HCT116 (cell line): ENCODE results near the gene SUSD2. TPM values are rescaled to one million over a fixed set of nuclear protein-coding genes. Genes with fewer than 3 reads are reported as not detected.

Experiments used
- ATAC-seq: fragments of 200-7000 bp; cut with Tn5 transposase; 2 replicates; pipeline ENCODE4 v1.9.1; 2020; ENCODE audit warnings: mild to moderate bottlenecking, moderate library complexity
- BruUV-seq: library from RNA; stranded (reverse); fragments of 400-500 nt; replicated peaks from 2 replicates; lab custom pipeline; 2021; lab: Mats Ljungman, UMichigan
- CTCF ChIA-PET: fragments of 300-600 bp; sonication (Branson Sonifier 250); formaldehyde crosslinking; loops from one replicate; lab custom pipeline; 2021; ENCODE audit warnings: antibody characterized with exemption; lab: Charles Lee
- POLR2A ChIA-PET: fragments of 300-600, 350-600 bp; sonication (Branson Sonifier 250); formaldehyde crosslinking; loops from one replicate; lab custom pipeline; 2021; ENCODE audit warnings: antibody characterized with exemption; lab: Charles Lee
- RAD21 ChIA-PET, 2 experiments: fragments of 300-600 bp; sonication (Branson Sonifier 250); formaldehyde crosslinking; loops; one replicate each; lab custom pipeline; 2023; ENCODE audit warnings: low total read pairs in 2 of 2; ENCODE audit not compliant: uncharacterized antibody in 2 of 2, unreplicated experiment in 2 of 2, low non-redundant PET in 1 of 2; lab: Charles Lee
- DNase-seq: peaks from one replicate; pipeline ENCODE4 v3.0.0-alpha.2; 2010; ENCODE audit warnings: low read depth, low spot score
- H2AFZ ChIP-seq: fragments of 200-600 bp; shearing (Covaris generic), sonication (generic); 2 replicates; pipeline ENCODE4 v1.6.1; 2017; ENCODE audit warnings: low read depth, mixed run types, mixed read lengths, antibody characterized with exemption, low read length; ENCODE audit not compliant: poor library complexity, severe bottlenecking
- H3K27ac ChIP-seq: 2 replicates; pipeline ENCODE4 v1.5.1; 2012; ENCODE audit warnings: low read depth, low read length
- H3K27me3 ChIP-seq: fragments of 200-600 bp; sonication (generic); 2 replicates; pipeline ENCODE4 v1.6.1; 2016; ENCODE audit warnings: mixed run types, low read length, mixed read lengths; ENCODE audit not compliant: insufficient read depth
- H3K36me3 ChIP-seq, 2 experiments: fragments of 200-500 bp in 1 of 2; fragments of 200-600 bp in 1 of 2; sonication (Bioruptor generic) in 1 of 2; sonication (generic) in 1 of 2; 2 replicates each; pipeline versions ENCODE4 v1.5.1 to v1.6.1; 2014 to 2016; ENCODE audit warnings: low read length in 2 of 2, inconsistent platforms in 1 of 2, mixed read lengths in 1 of 2, mixed run types in 1 of 2; ENCODE audit not compliant: insufficient read depth in 2 of 2, control insufficient read depth in 1 of 2
- H3K4me1 ChIP-seq, 2 experiments: fragments of 200-600 bp in 1 of 2; sonication (generic) in 1 of 2; 2 replicates each; pipeline versions ENCODE4 v1.5.1 to v1.6.1; 2012 to 2017; ENCODE audit warnings: low read length in 2 of 2, inconsistent platforms in 1 of 2, mild to moderate bottlenecking in 1 of 2, mixed read lengths in 1 of 2, mixed run types in 1 of 2, moderate library complexity in 1 of 2; ENCODE audit not compliant: insufficient read depth in 2 of 2, control insufficient read depth in 1 of 2
- H3K4me2 ChIP-seq: fragments of 200-600 bp; sonication (generic); 2 replicates; pipeline ENCODE4 v1.6.1; 2017; ENCODE audit warnings: mixed run types, low read length, mixed read lengths
- H3K4me3 ChIP-seq, 2 experiments: fragments of 200-600 bp in 1 of 2; sonication (generic) in 1 of 2; replicated peaks in 1 of 2; 2 replicates each; pipeline ENCODE4 v1.5.1; 2011 to 2016; ENCODE audit warnings: low read length in 2 of 2, control low read depth in 1 of 2, low read depth in 1 of 2, mild to moderate bottlenecking in 1 of 2, mixed read lengths in 1 of 2, mixed run types in 1 of 2
- H3K79me2 ChIP-seq: fragments of 200-600 bp; sonication (generic); 2 replicates; pipeline ENCODE4 v1.6.1; 2017; ENCODE audit warnings: mild to moderate bottlenecking, mixed run types, low read length, moderate library complexity, mixed read lengths; ENCODE audit not compliant: insufficient read depth
- H3K9ac ChIP-seq: fragments of 200-600 bp; sonication (generic); 2 replicates; pipeline ENCODE4 v1.6.1; 2016; ENCODE audit warnings: low read length, mixed read lengths
- H3K9me2 ChIP-seq: fragments of 200-600 bp; sonication (generic), shearing (Covaris generic); 2 replicates; pipeline ENCODE4 v1.6.1; 2017; ENCODE audit warnings: mixed run types, mild to moderate bottlenecking, moderate library complexity; ENCODE audit not compliant: insufficient read depth
- H3K9me3 ChIP-seq, 2 experiments: fragments of 200-500 bp in 1 of 2; fragments of 200-600 bp in 1 of 2; sonication (Bioruptor generic) in 1 of 2; sonication (generic) in 1 of 2; 2 replicates each; pipeline ENCODE4 v1.6.1; 2014 to 2017; ENCODE audit warnings: low read length in 2 of 2, mixed read lengths in 2 of 2, inconsistent platforms in 1 of 2, low read depth in 1 of 2, mild to moderate bottlenecking in 1 of 2, mixed run types in 1 of 2, moderate library complexity in 1 of 2; ENCODE audit not compliant: control insufficient read depth in 1 of 2, insufficient read depth in 1 of 2
- H4K20me1 ChIP-seq: fragments of 200-600 bp; sonication (generic), shearing (Covaris generic); 2 replicates; pipeline ENCODE4 v1.6.1; 2017; ENCODE audit warnings: mixed run types, mild to moderate bottlenecking, moderate library complexity; ENCODE audit not compliant: insufficient read depth
- EGR1 ChIP-seq: IDR thresholded peaks from 2 replicates; pipeline ENCODE4 v1.6.1; 2012; ENCODE audit warnings: low read depth
- ELF1 ChIP-seq: IDR thresholded peaks from 2 replicates; pipeline ENCODE4 v1.6.1; 2012; ENCODE audit warnings: low read depth, borderline replicate concordance
- EZH2phosphoT487 ChIP-seq: fragments of 200-600 bp; IDR thresholded peaks from 2 replicates; pipeline ENCODE4 v1.6.1; 2018; ENCODE audit warnings: antibody characterized with exemption, borderline replicate concordance
- JUND ChIP-seq: IDR thresholded peaks from 2 replicates; pipeline ENCODE4 v1.6.1; 2012
- POLR2A ChIP-seq: IDR thresholded peaks from 2 replicates; pipeline ENCODE4 v1.7.0; 2011; ENCODE audit warnings: borderline replicate concordance; ENCODE audit not compliant: insufficient read depth, insufficient read length; ENCODE audit errors: extremely low read depth
- POLR2AphosphoS5 ChIP-seq: IDR thresholded peaks from 2 replicates; pipeline ENCODE4 v1.6.1; 2011; ENCODE audit warnings: mild to moderate bottlenecking, low read depth, low read length, moderate library complexity
- RAD21 ChIP-seq: IDR thresholded peaks from 2 replicates; pipeline ENCODE4 v1.6.1; 2012; ENCODE audit warnings: low read depth, mild to moderate bottlenecking
- SIN3A ChIP-seq: IDR thresholded peaks from 2 replicates; pipeline ENCODE4 v1.6.1; 2012; ENCODE audit warnings: low read depth
- SRF ChIP-seq: IDR thresholded peaks from 2 replicates; pipeline ENCODE4 v1.6.1; 2012; ENCODE audit warnings: low read depth
- TCF7L2 ChIP-seq: IDR thresholded peaks from 2 replicates; pipeline ENCODE4 v1.7.0; 2011; ENCODE audit warnings: borderline replicate concordance, inconsistent platforms; ENCODE audit not compliant: insufficient read depth, insufficient read length; ENCODE audit errors: extremely low read depth
- YY1 ChIP-seq: IDR thresholded peaks from 2 replicates; pipeline ENCODE4 v1.6.1; 2011; ENCODE audit warnings: low read length, low read depth, moderate library complexity, mild to moderate bottlenecking; ENCODE audit not compliant: insufficient replicate concordance; ENCODE audit errors: extremely low read depth
- ZFX ChIP-seq: fragments of 450-650 bp; IDR thresholded peaks from 2 replicates; pipeline ENCODE4 v1.6.1; 2017
- ZNF274 ChIP-seq: fragments of 200-500 bp; sonication (Bioruptor generic); IDR thresholded peaks from 2 replicates; pipeline ENCODE4 v1.6.1; 2014; ENCODE audit warnings: mild to moderate bottlenecking, low read depth, low read length, inconsistent platforms
- intact Hi-C: fragments of 100-400 bp; cut with micrococcal nuclease; formaldehyde crosslinking; loops from 2 replicates; pipeline ENCODE4 v1.10.0; 2022
- total RNA-seq: library from RNA; stranded (reverse); gene quantifications from one replicate; pipeline ENCODE4 v1.2.1, GENCODE V29; 2021; ENCODE audit not compliant: unreplicated experiment
- TF ChIP-seq, protein P1 (sequence below): IDR thresholded peaks from 2 replicates; pipeline ENCODE4 v1.6.1; 2012
- TF ChIP-seq, protein P2 (sequence below), 3 experiments: fragments of 200-600 bp in 1 of 3; sonication (generic) in 1 of 3; IDR thresholded peaks in 2 of 3; conservative IDR thresholded peaks in 1 of 3; 2 replicates each; pipeline ENCODE4 v1.5.1; 2012 to 2017; ENCODE audit warnings: low read depth in 2 of 3, low read length in 2 of 3, antibody characterized with exemption in 1 of 3, borderline replicate concordance in 1 of 3, control low read depth in 1 of 3, mild to moderate bottlenecking in 1 of 3, mixed read lengths in 1 of 3, mixed run types in 1 of 3, moderate library complexity in 1 of 3; ENCODE audit not compliant: insufficient read depth in 1 of 3
- TF ChIP-seq, protein P3 (sequence below): IDR thresholded peaks from 2 replicates; pipeline ENCODE4 v1.6.1; 2011; ENCODE audit warnings: mild to moderate bottlenecking, low read length, moderate library complexity; ENCODE audit not compliant: insufficient replicate concordance; ENCODE audit errors: extremely low read depth
- TF ChIP-seq, protein P4 (sequence below): IDR thresholded peaks from 2 replicates; pipeline ENCODE4 v1.6.1; 2012

The SUSD2 gene
- total RNA-seq, 1 experiment from 2014 or later, result 6.6 TPM

DNA sequence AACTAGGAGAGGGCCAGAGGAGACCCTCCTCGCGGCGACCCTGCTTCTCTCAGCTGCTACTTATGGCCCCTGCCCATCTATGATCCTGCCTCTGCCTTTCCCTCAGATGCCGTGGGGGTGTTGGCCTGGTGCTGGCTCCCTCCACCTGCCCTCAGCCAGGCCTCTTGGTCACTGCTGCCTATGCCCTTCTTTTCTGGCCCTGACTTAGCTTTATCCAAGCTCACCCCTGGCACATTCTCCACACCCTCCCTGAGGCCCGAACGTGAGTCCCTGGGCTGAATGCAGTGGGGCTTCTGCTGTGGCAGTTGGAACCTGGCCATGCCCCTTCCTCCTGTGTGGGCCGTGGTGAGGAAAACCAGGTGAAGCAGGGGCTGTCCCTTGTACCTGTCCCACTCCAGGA, 19.8 kb upstream of the SUSD2 start:
- H3K9ac ChIP-seq, result no peak overlapping the region
- no peaks in the 10 kb centered on the region for H3K27me3 ChIP-seq
- no peaks in the 10 kb centered on the region for H3K9me3 ChIP-seq
- H3K4me1 ChIP-seq, result peaks cover 13 to 18% of the 10 kb centered on the region in 2 experiments
- intact Hi-C loops, result no loop called here
- no peak overlapping the region for H3K4me3 ChIP-seq
- H3K36me3 ChIP-seq, result no peaks in the 10 kb centered on the region; a peak in 1 of 4 replicates
- H3K9me2 ChIP-seq, result no peaks in the 10 kb centered on the region
- ChIA-PET RAD21 (no interaction called here), CTCF (no interaction called here)
- no peaks in the 10 kb centered on the region for H3K79me2 ChIP-seq
- no TSS peak for BruUV-seq
- H3K27ac ChIP-seq, result no peak overlapping the region
- DNase-seq, result no peak
- ATAC-seq, result no peak
- no peak overlapping the region for H3K4me2 ChIP-seq
- H2AFZ ChIP-seq, result no peak overlapping the region
- TF ChIP-seq, protein P1, sequence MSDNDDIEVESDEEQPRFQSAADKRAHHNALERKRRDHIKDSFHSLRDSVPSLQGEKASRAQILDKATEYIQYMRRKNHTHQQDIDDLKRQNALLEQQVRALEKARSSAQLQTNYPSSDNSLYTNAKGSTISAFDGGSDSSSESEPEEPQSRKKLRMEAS, result no peak
- TF ChIP-seq, protein P2, sequence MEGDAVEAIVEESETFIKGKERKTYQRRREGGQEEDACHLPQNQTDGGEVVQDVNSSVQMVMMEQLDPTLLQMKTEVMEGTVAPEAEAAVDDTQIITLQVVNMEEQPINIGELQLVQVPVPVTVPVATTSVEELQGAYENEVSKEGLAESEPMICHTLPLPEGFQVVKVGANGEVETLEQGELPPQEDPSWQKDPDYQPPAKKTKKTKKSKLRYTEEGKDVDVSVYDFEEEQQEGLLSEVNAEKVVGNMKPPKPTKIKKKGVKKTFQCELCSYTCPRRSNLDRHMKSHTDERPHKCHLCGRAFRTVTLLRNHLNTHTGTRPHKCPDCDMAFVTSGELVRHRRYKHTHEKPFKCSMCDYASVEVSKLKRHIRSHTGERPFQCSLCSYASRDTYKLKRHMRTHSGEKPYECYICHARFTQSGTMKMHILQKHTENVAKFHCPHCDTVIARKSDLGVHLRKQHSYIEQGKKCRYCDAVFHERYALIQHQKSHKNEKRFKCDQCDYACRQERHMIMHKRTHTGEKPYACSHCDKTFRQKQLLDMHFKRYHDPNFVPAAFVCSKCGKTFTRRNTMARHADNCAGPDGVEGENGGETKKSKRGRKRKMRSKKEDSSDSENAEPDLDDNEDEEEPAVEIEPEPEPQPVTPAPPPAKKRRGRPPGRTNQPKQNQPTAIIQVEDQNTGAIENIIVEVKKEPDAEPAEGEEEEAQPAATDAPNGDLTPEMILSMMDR (IDR thresholded peaks at IDR 0.05 in 2 of 3, conservative IDR thresholded peaks at IDR 0.05 in 1 of 3; ENCODE audit: borderline replicate concordance in 1 of 3, insufficient read depth in 1 of 3, low read depth in 2 of 3, low read length in 2 of 3), result no peak
- TF ChIP-seq YY1 (no peak), ZNF274 (no peak), TCF7L2 (no peak), POLR2AphosphoS5 (no peak)
- TF ChIP-seq, all 23 proteins: peak for 0
- POLR2A ChIA-PET, result no interaction called here
- H4K20me1 ChIP-seq, result no peaks in the 10 kb centered on the region

DNA sequence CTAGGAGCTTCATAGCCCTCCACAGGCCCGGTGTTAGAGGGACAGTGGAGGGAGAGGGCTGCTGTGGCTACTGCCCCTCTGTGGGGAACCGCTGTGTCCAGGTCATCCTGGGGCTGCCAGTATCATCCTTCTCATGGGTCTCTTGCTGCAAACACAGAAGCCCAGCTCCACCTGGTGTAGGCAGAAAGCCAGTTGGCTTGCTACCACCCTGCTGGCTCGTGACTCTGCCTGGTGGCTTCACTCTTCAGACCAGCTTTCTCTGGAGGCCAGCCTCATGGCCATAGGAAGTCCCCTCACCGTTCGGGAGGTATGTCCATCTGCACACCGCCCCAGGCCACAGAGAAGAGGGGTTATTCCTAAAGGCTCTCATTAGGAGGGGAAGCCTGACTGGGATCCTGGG, 19.4 kb upstream of the SUSD2 start:
- POLR2A ChIA-PET, result no interaction called here
- H3K36me3 ChIP-seq, result no peaks in the 10 kb centered on the region; a peak in 1 of 4 replicates
- TF ChIP-seq, protein P3, sequence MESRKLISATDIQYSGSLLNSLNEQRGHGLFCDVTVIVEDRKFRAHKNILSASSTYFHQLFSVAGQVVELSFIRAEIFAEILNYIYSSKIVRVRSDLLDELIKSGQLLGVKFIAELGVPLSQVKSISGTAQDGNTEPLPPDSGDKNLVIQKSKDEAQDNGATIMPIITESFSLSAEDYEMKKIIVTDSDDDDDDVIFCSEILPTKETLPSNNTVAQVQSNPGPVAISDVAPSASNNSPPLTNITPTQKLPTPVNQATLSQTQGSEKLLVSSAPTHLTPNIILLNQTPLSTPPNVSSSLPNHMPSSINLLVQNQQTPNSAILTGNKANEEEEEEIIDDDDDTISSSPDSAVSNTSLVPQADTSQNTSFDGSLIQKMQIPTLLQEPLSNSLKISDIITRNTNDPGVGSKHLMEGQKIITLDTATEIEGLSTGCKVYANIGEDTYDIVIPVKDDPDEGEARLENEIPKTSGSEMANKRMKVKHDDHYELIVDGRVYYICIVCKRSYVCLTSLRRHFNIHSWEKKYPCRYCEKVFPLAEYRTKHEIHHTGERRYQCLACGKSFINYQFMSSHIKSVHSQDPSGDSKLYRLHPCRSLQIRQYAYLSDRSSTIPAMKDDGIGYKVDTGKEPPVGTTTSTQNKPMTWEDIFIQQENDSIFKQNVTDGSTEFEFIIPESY, result no peak
- TF ChIP-seq EZH2phosphoT487, result no peak
- TF ChIP-seq ELF1, result no peak
- no peak for TF ChIP-seq EGR1
- no peak for TF ChIP-seq JUND
- TF ChIP-seq, protein P4, sequence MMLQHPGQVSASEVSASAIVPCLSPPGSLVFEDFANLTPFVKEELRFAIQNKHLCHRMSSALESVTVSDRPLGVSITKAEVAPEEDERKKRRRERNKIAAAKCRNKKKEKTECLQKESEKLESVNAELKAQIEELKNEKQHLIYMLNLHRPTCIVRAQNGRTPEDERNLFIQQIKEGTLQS, result no peak
- TF ChIP-seq ZFX, result no peak
- TF ChIP-seq POLR2A, result no peak
- no peak for TF ChIP-seq RAD21
- TF ChIP-seq SIN3A, result no peak
- no peak for TF ChIP-seq SRF
- no peak for TF ChIP-seq TCF7L2

More for the DNA sequence above, 19.4 kb upstream of the SUSD2 start:
- no peak overlapping the region for H3K27ac ChIP-seq
- ChIA-PET RAD21 (no interaction called here), CTCF (no interaction called here)
- H3K27me3 ChIP-seq, result no peaks in the 10 kb centered on the region
- no peaks in the 10 kb centered on the region for H4K20me1 ChIP-seq
- intact Hi-C loops, result no loop called here
- DNase-seq, result no peak
- H3K4me2 ChIP-seq, result no peak overlapping the region
- H3K9me3 ChIP-seq, result no peaks in the 10 kb centered on the region
- H3K4me1 ChIP-seq, result peaks cover 10 to 14% of the 10 kb centered on the region in 2 experiments
- H3K9me2 ChIP-seq, result no peaks in the 10 kb centered on the region
- BruUV-seq, result no TSS peak
- H3K9ac ChIP-seq, result no peak overlapping the region
- no peaks in the 10 kb centered on the region for H3K79me2 ChIP-seq
- ATAC-seq, result no peak
- no peak overlapping the region for H3K4me3 ChIP-seq
- no peak overlapping the region for H2AFZ ChIP-seq
